Measurements from ENCODE around the gene ARNT2. TPM values are rescaled to one million over a fixed set of nuclear protein-coding genes. Genes with fewer than 3 reads are reported as not detected.

The ARNT2 gene
- total RNA-seq, 2 experiments from 2014 or later, result not detected

GRCh38 chr15:80577552-80578205 lies 173.5 kb downstream of the ARNT2 start:
- no peaks in the 10 kb centered on the region for H3K9me2 ChIP-seq (ENCODE audit: insufficient read depth, low read length)
- ChIA-PET POLR2A (no interaction called here), CTCF (ENCODE audit: unreplicated experiment) (no interaction called here)
- no peak for DNase-seq (ENCODE audit: low spot score)
- H4K20me1 ChIP-seq (ENCODE audit: insufficient read depth, low read length), result no peaks in the 10 kb centered on the region
- BruUV-seq (replicated peaks), result no TSS peak
- no peaks in the 10 kb centered on the region for H3K4me1 ChIP-seq (ENCODE audit: insufficient read depth, low read length, poor library complexity, severe bottlenecking)
- TF ChIP-seq CTCF (conservative IDR thresholded peaks at IDR 0.05; ENCODE audit: low read length), result no peak
- TF ChIP-seq EZH2phosphoT487 (IDR thresholded peaks at IDR 0.05; ENCODE audit: borderline replicate concordance, low read depth, low read length), result no peak
- H3K79me2 ChIP-seq (ENCODE audit: insufficient read depth, low read depth, low read length), result no peaks in the 10 kb centered on the region
- H3K4me3 ChIP-seq (ENCODE audit: low read depth, low read length, poor library complexity, severe bottlenecking), result no peak overlapping the region
- H2AFZ ChIP-seq (ENCODE audit: low read length), result no peak overlapping the region
- intact Hi-C loops (cut with micrococcal nuclease; ENCODE audit: unreplicated experiment), result no loop called here
- H3K36me3 ChIP-seq (ENCODE audit: insufficient read depth, low read length), result no peaks in the 10 kb centered on the region
- no peaks in the 10 kb centered on the region for H3K9me3 ChIP-seq (ENCODE audit: low read length)
- no peak overlapping the region for H3K27ac ChIP-seq (ENCODE audit: low read depth, low read length, poor library complexity, severe bottlenecking)
- no peak overlapping the region for H3K4me2 ChIP-seq (ENCODE audit: low read length)

- DNase-seq (ENCODE audit: low spot score), result no peak
- intact Hi-C loops (cut with micrococcal nuclease; ENCODE audit: unreplicated experiment), result no loop called here
- no peaks in the 10 kb centered on the region for H3K4me1 ChIP-seq (ENCODE audit: insufficient read depth, low read length, poor library complexity, severe bottlenecking)
- H3K4me3 ChIP-seq (ENCODE audit: low read depth, low read length, poor library complexity, severe bottlenecking), result no peak overlapping the region
- no TSS peak for BruUV-seq (replicated peaks)
- no peak overlapping the region for H3K4me2 ChIP-seq (ENCODE audit: low read length)
- H3K36me3 ChIP-seq (ENCODE audit: insufficient read depth, low read length), result no peaks in the 10 kb centered on the region
- TF ChIP-seq EZH2phosphoT487 (IDR thresholded peaks at IDR 0.05; ENCODE audit: borderline replicate concordance, low read depth, low read length), result no peak
- TF ChIP-seq CTCF (conservative IDR thresholded peaks at IDR 0.05; ENCODE audit: low read length), result no peak
- H3K9me2 ChIP-seq (ENCODE audit: insufficient read depth, low read length), result no peaks in the 10 kb centered on the region
- ChIA-PET CTCF (ENCODE audit: unreplicated experiment) (no interaction called here), POLR2A (no interaction called here)
- no peaks in the 10 kb centered on the region for H3K79me2 ChIP-seq (ENCODE audit: insufficient read depth, low read depth, low read length)
- H3K27ac ChIP-seq (ENCODE audit: low read depth, low read length, poor library complexity, severe bottlenecking), result no peak overlapping the region
- no peaks in the 10 kb centered on the region for H4K20me1 ChIP-seq (ENCODE audit: insufficient read depth, low read length)
- no peaks in the 10 kb centered on the region for H3K9me3 ChIP-seq (ENCODE audit: low read length)
- no peak overlapping the region for H2AFZ ChIP-seq (ENCODE audit: low read length)
Measured at GRCh38 chr15:80578206-80578595, 174.0 kb downstream of the ARNT2 start.

- H3K79me2 ChIP-seq (ENCODE audit: insufficient read depth, low read depth, low read length), result no peaks in the 10 kb centered on the region
- intact Hi-C loops (cut with micrococcal nuclease; ENCODE audit: unreplicated experiment), result no loop called here
- CTCF ChIA-PET (ENCODE audit: unreplicated experiment), result no interaction called here
- H2AFZ ChIP-seq (ENCODE audit: low read length), result no peak overlapping the region
- H3K36me3 ChIP-seq (ENCODE audit: insufficient read depth, low read length), result no peaks in the 10 kb centered on the region
- POLR2A ChIA-PET, result interaction anchor here (0.5 kb wide), 1 partner anchor 44 kb away, joined by 3 read pairs; no protein-coding TSS in a partner anchor
- no peaks in the 10 kb centered on the region for H3K9me2 ChIP-seq (ENCODE audit: insufficient read depth, low read length)
- no peaks in the 10 kb centered on the region for H3K4me1 ChIP-seq (ENCODE audit: insufficient read depth, low read length, poor library complexity, severe bottlenecking)
- H3K9me3 ChIP-seq (ENCODE audit: low read length), result no peaks in the 10 kb centered on the region
- no peak overlapping the region for H3K4me2 ChIP-seq (ENCODE audit: low read length)
- no peak overlapping the region for H3K27ac ChIP-seq (ENCODE audit: low read depth, low read length, poor library complexity, severe bottlenecking)
- H4K20me1 ChIP-seq (ENCODE audit: insufficient read depth, low read length), result no peaks in the 10 kb centered on the region
- no peak for TF ChIP-seq CTCF (conservative IDR thresholded peaks at IDR 0.05; ENCODE audit: low read length)
- no peak for TF ChIP-seq EZH2phosphoT487 (IDR thresholded peaks at IDR 0.05; ENCODE audit: borderline replicate concordance, low read depth, low read length)
- no TSS peak for BruUV-seq (replicated peaks)
- H3K4me3 ChIP-seq (ENCODE audit: low read depth, low read length, poor library complexity, severe bottlenecking), result no peak overlapping the region
- DNase-seq (ENCODE audit: low spot score), result no peak
Measured at GRCh38 chr15:80578871-80579270, 174.7 kb downstream of the ARNT2 start.

Data from OCI-LY7 (cell line).